Ascending aorta (tissue), 2 donors: ENCODE results near the gene INPP5A. TPM values are rescaled to one million over a fixed set of nuclear protein-coding genes. Genes with fewer than 3 reads are reported as not detected.
"Not testable (repeated sequence)": the region's sequence is repeated elsewhere in the genome, so short reads cannot be mapped to it uniquely, and the experiment has no call there.

Experiments
- DNase-seq, 2 donors: peaks; one replicate each; pipeline ENCODE4 v3.0.0-alpha.2; 2019; ENCODE audit warnings: low spot score in 2 of 2
- H3K27ac ChIP-seq, 2 donors: fragments of 200-600 bp; sonication (generic); one replicate each; pipeline ENCODE4 v1.5.1; 2016 to 2017; ENCODE audit warnings: mild to moderate bottlenecking in 1 of 2
- H3K27me3 ChIP-seq: fragments of 200-600 bp; sonication (generic); one replicate; pipeline ENCODE4 v1.5.1; 2017
- H3K36me3 ChIP-seq, 2 donors: fragments of 200-600 bp; sonication (generic); one replicate each; pipeline ENCODE4 v1.5.1; 2016
- H3K4me1 ChIP-seq, 2 donors: fragments of 200-600 bp; sonication (generic); one replicate each; pipeline ENCODE4 v1.5.1; 2016 to 2017; ENCODE audit warnings: mild to moderate bottlenecking in 1 of 2
- H3K4me3 ChIP-seq, 2 donors: fragments of 200-600 bp; sonication (generic); one replicate each; pipeline ENCODE4 v1.5.1; 2016 to 2017; ENCODE audit warnings: mild to moderate bottlenecking in 1 of 2
- H3K9me3 ChIP-seq, 2 donors: fragments of 200-600 bp; sonication (generic); one replicate each; pipeline ENCODE4 v1.5.1; 2016
- CTCF ChIP-seq, 3 experiments: fragments of 200-600 bp in 2 of 3; fragments of 450-650 bp in 1 of 3; sonication (generic) in 2 of 3; IDR thresholded peaks; one replicate each; pipeline ENCODE4 v1.5.1; 2016 to 2019; ENCODE audit warnings: antibody characterized with exemption in 3 of 3, mild to moderate bottlenecking in 1 of 3, moderate library complexity in 1 of 3
- intact Hi-C: fragments of 100-400 bp; cut with DNase I; formaldehyde crosslinking; loops from one replicate; pipeline ENCODE4 v1.15.1; 2023
- total RNA-seq: library from RNA; depleted of rRNA; stranded (reverse); fragments of >200 nt; gene quantifications from one replicate; pipeline ENCODE4 v1.1.0, GENCODE V29; 2016

Gene INPP5A
- total RNA-seq, 1 donor from 2014 or later: 81.2 TPM

GRCh38 chr10:132570265-132570664 lies 32.7 kb downstream of the INPP5A start:
- no peak for TF ChIP-seq CTCF (IDR thresholded peaks at IDR 0.05)
- Histone ChIP-seq H3K36me3 (no peaks in the 10 kb centered on the region), H3K4me3 (no peak overlapping the region), H3K4me1 (peaks cover 21 to 33% of the 10 kb centered on the region in 2 donors), H3K9me3 (no peaks in the 10 kb centered on the region), H3K27ac (no peak overlapping the region), H3K27me3 (no peaks in the 10 kb centered on the region)
- DNase-seq: no peak
- intact Hi-C loops: no loop called here

- intact Hi-C loops: no loop called here
- peak in 1 of 2 donors; percentile 67 for DNase-seq
- TF ChIP-seq CTCF (IDR thresholded peaks at IDR 0.05): no peak
These were observed 33.4 kb downstream of the INPP5A start for GRCh38 chr10:132570771-132571649.

GRCh38 chr10:132571650-132572544 lies 34.3 kb downstream of the INPP5A start:
- no peak for TF ChIP-seq CTCF (IDR thresholded peaks at IDR 0.05)
- Histone ChIP-seq H3K9me3 (no peaks in the 10 kb centered on the region), H3K27ac (peak overlapping the region; percentile 70 to 78), H3K4me3 (peak overlapping the region in 1 of 2 donors; percentile 34), H3K4me1 (peaks cover 35 to 49% of the 10 kb centered on the region in 2 donors), H3K27me3 (no peaks in the 10 kb centered on the region), H3K36me3 (no peaks in the 10 kb centered on the region)
- DNase-seq: peak; percentile 48 to 84
- intact Hi-C loops: loop anchor here (1.0 kb wide), 2 partner anchors 55 to 60 kb away; no protein-coding TSS in a partner anchor

More at GRCh38 chr10:132570771-132571649, 33.4 kb downstream of the INPP5A start:
- Histone ChIP-seq H3K4me1 (peaks cover 26 to 41% of the 10 kb centered on the region in 2 donors), H3K4me3 (no peak overlapping the region), H3K27me3 (no peaks in the 10 kb centered on the region), H3K36me3 (no peaks in the 10 kb centered on the region), H3K9me3 (no peaks in the 10 kb centered on the region), H3K27ac (peak overlapping the region; percentile 70 to 78)

GRCh38 chr10:132572545-132572937 lies 35.0 kb downstream of the INPP5A start:
- Histone ChIP-seq H3K4me1 (peaks cover 36 to 55% of the 10 kb centered on the region in 2 donors), H3K9me3 (no peaks in the 10 kb centered on the region), H3K27me3 (no peaks in the 10 kb centered on the region), H3K36me3 (no peaks in the 10 kb centered on the region), H3K4me3 (peak overlapping the region in 1 of 2 donors; percentile 34), H3K27ac (peak overlapping the region; percentile 70 to 78)
- no peak for TF ChIP-seq CTCF (IDR thresholded peaks at IDR 0.05)
- intact Hi-C loops: loop anchor here (1.0 kb wide), 2 partner anchors 55 to 60 kb away; no protein-coding TSS in a partner anchor
- peak in 1 of 2 donors; percentile 66 for DNase-seq

- DNase-seq, H3K27me3 ChIP-seq, H3K4me3 ChIP-seq, H3K9me3 ChIP-seq, H3K36me3 ChIP-seq: not testable (repeated sequence)
- peaks cover 36 to 59% of the 10 kb centered on the region in 2 donors for H3K4me1 ChIP-seq
- intact Hi-C loops: loop anchor here (1.0 kb wide), 2 partner anchors 56 to 59 kb away; no protein-coding TSS in a partner anchor
- peak overlapping the region; percentile 70 to 78 for H3K27ac ChIP-seq
These were observed 35.4 kb downstream of the INPP5A start for GRCh38 chr10:132572946-132573345.
